HepG2 (cell line): ENCODE data around the gene RNFT2. TPM values are rescaled to one million over a fixed set of nuclear protein-coding genes. Genes with fewer than 3 reads are reported as not detected.

ENCODE experiments used
- CBX1 ChIP-seq: IDR thresholded peaks from one replicate; pipeline ENCODE4 v1.6.1; 2016; ENCODE audit warnings: antibody characterized with exemption, low read depth
- IKZF4 ChIP-seq: sonication (generic); formaldehyde crosslinking; IDR thresholded peaks from 2 replicates; pipeline ENCODE4 v1.5.1; 2020; ENCODE audit warnings: borderline replicate concordance, mild to moderate bottlenecking, low read depth, missing genetic modification reagents; ENCODE audit errors: not compliant biosample characterization
- MATR3 ChIP-seq: sonication (generic); formaldehyde crosslinking; IDR thresholded peaks from 2 replicates; pipeline ENCODE4 v1.4.0; 2020; ENCODE audit warnings: missing genetic modification reagents
- NAIF1 ChIP-seq: sonication (generic); formaldehyde crosslinking; IDR thresholded peaks from 2 replicates; pipeline ENCODE4 v1.5.0; 2020; ENCODE audit warnings: mild to moderate bottlenecking, missing genetic modification reagents, borderline replicate concordance
- NR2F6 ChIP-seq, 2 experiments: IDR thresholded peaks; 2 replicates each; pipeline ENCODE4 v1.6.1; 2016; ENCODE audit warnings: antibody characterized with exemption in 1 of 2, mild to moderate bottlenecking in 1 of 2
- PAF1 ChIP-seq: IDR thresholded peaks from 2 replicates; pipeline ENCODE4 v1.6.1; 2016; ENCODE audit warnings: missing genetic modification reagents, missing compliant biosample characterization
- SAFB2 ChIP-seq: sonication (generic); formaldehyde crosslinking; IDR thresholded peaks from 2 replicates; pipeline ENCODE4 v1.5.1; 2020; ENCODE audit warnings: missing genetic modification reagents, low read depth, mild to moderate bottlenecking, borderline replicate concordance
- WIZ ChIP-seq: sonication (generic); formaldehyde crosslinking; IDR thresholded peaks from 2 replicates; pipeline ENCODE4 v1.5.1; 2020; ENCODE audit warnings: mild to moderate bottlenecking, missing genetic modification reagents
- ZKSCAN8 ChIP-seq: IDR thresholded peaks from 2 replicates; pipeline ENCODE4 v1.6.1; 2016; ENCODE audit warnings: borderline replicate concordance, missing genetic modification reagents, missing compliant biosample characterization
- ZNF160 ChIP-seq: sonication (generic); formaldehyde crosslinking; IDR thresholded peaks from 2 replicates; pipeline ENCODE4 v1.8.0; 2022; ENCODE audit warnings: mild to moderate bottlenecking, inconsistent platforms, missing genetic modification reagents
- ZNF235 ChIP-seq: sonication (generic); formaldehyde crosslinking; IDR thresholded peaks from 2 replicates; pipeline ENCODE4 v1.8.1; 2023; ENCODE audit warnings: mild to moderate bottlenecking, missing genetic modification reagents, borderline replicate concordance
- ZNF274 ChIP-seq: sonication (generic); formaldehyde crosslinking; IDR thresholded peaks from 2 replicates; pipeline ENCODE4 v1.5.1; 2020; ENCODE audit warnings: mild to moderate bottlenecking, missing genetic modification reagents
- ZNF44 ChIP-seq: sonication (generic); formaldehyde crosslinking; IDR thresholded peaks from 2 replicates; pipeline ENCODE4 v1.5.1; 2020; ENCODE audit warnings: mild to moderate bottlenecking, missing genetic modification reagents
- ZNF501 ChIP-seq: sonication (generic); formaldehyde crosslinking; IDR thresholded peaks from 2 replicates; pipeline ENCODE4 v1.5.1; 2020; ENCODE audit warnings: mild to moderate bottlenecking, moderate library complexity, missing genetic modification reagents
- ZNF850 ChIP-seq: sonication (generic); formaldehyde crosslinking; conservative IDR thresholded peaks from 2 replicates; pipeline ENCODE4 v1.9.0; 2021; ENCODE audit warnings: mild to moderate bottlenecking, missing genetic modification reagents
- polyA plus RNA-seq, 8 experiments: library from polyadenylated mRNA; depleted of rRNA in 3 of 8; stranded (reverse) in 7 of 8; unstranded in 1 of 8; fragments of >200 nt; fragmentation: Illumina TruSeq in 4 of 8; extraction: Trizol in 4 of 8; gene quantifications; 2 replicates each; pipeline versions ENCODE4 v1.2.1 to v1.2.3, GENCODE V29; 2011 to 2016; ENCODE audit warnings: low read depth in 4 of 8, missing spikeins in 1 of 8, mixed read lengths in 1 of 8; ENCODE audit not compliant: insufficient read depth in 1 of 8
- total RNA-seq, 5 experiments: library from RNA; depleted of rRNA; stranded (reverse); fragments of >200 nt; fragmentation: Illumina TruSeq; extraction: Trizol; gene quantifications; 2 replicates each; pipeline ENCODE4 v1.2.3, GENCODE V29; 2016; ENCODE audit warnings: low read depth in 1 of 5
- TF ChIP-seq, protein P1 (sequence below): sonication (generic); formaldehyde crosslinking; conservative IDR thresholded peaks from 2 replicates; pipeline ENCODE4 v1.4.0; 2020; ENCODE audit warnings: mild to moderate bottlenecking, missing genetic modification reagents, moderate library complexity
- TF ChIP-seq, protein P2 (sequence below): sonication (generic); formaldehyde crosslinking; IDR thresholded peaks from 2 replicates; pipeline ENCODE4 v1.4.0; 2020; ENCODE audit warnings: missing genetic modification reagents, borderline replicate concordance
- TF ChIP-seq, protein P3 (sequence below): sonication (generic); formaldehyde crosslinking; IDR thresholded peaks from 2 replicates; pipeline ENCODE4 v1.5.0; 2020; ENCODE audit warnings: mild to moderate bottlenecking, low read depth, missing genetic modification reagents, borderline replicate concordance
- TF ChIP-seq, protein P4 (sequence below): sonication (generic); formaldehyde crosslinking; IDR thresholded peaks from 2 replicates; pipeline ENCODE4 v1.5.1; 2020; ENCODE audit warnings: missing genetic modification reagents, mild to moderate bottlenecking, borderline replicate concordance
- TF ChIP-seq, protein P5 (sequence below): sonication (generic); formaldehyde crosslinking; IDR thresholded peaks from 2 replicates; pipeline ENCODE4 v1.8.1; 2023; ENCODE audit warnings: mild to moderate bottlenecking, missing genetic modification reagents, borderline replicate concordance

RNFT2 gene
- total and polyA plus RNA-seq, 2 of the 13 experiments (the other 11 are each of a cell fraction or from before 2014, with no cell fraction given), result 3.3 to 8.3 TPM

DNA sequence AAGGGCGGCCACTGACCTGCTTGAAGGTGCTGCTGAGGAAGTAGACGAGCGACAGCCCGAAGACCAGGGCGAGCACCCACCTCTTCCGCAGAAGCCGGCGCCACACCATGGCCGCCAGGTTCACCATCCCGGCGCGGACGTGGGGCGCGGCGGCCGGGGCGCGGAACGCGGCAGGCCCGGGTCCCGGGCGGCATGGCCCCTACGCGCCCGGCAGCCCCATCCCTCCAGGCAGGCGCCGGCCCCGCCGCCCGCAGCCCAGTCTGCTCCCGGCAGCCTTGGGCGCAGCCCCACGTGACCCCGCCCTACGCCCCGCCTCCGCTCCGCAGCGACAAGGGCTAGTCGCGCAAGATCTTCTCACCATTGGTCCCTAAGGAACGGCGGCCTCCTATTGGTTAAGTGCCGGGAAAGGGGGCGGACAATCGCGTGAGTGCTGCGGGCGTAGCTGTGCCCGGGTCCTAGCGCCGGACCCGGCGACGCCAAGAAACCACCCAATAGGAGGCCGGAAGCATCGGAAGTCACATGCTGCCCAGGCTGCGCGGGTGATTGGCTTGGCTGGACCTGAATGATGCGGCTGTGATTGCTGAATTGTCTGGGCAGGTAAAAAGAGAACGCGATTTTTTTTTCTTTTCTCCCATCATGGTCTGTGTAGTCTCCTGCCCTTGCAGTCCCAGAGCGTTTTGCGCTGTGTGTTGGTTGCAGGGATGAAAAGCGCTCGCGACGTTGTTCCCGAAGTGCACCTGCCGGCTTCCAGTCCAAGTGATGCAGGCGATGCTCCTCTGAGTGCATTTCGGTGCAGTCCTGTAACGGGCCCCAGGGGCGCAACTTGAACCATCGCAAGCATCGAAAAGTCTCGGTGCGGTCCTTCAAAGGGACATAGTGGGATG lies at the start of gene RNFT2, which contains the start of gene SPRING1 (continued):
- TF ChIP-seq, protein P1, sequence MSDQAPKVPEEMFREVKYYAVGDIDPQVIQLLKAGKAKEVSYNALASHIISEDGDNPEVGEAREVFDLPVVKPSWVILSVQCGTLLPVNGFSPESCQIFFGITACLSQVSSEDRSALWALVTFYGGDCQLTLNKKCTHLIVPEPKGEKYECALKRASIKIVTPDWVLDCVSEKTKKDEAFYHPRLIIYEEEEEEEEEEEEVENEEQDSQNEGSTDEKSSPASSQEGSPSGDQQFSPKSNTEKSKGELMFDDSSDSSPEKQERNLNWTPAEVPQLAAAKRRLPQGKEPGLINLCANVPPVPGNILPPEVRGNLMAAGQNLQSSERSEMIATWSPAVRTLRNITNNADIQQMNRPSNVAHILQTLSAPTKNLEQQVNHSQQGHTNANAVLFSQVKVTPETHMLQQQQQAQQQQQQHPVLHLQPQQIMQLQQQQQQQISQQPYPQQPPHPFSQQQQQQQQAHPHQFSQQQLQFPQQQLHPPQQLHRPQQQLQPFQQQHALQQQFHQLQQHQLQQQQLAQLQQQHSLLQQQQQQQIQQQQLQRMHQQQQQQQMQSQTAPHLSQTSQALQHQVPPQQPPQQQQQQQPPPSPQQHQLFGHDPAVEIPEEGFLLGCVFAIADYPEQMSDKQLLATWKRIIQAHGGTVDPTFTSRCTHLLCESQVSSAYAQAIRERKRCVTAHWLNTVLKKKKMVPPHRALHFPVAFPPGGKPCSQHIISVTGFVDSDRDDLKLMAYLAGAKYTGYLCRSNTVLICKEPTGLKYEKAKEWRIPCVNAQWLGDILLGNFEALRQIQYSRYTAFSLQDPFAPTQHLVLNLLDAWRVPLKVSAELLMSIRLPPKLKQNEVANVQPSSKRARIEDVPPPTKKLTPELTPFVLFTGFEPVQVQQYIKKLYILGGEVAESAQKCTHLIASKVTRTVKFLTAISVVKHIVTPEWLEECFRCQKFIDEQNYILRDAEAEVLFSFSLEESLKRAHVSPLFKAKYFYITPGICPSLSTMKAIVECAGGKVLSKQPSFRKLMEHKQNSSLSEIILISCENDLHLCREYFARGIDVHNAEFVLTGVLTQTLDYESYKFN, result peak; percentile 58
- no peak for TF ChIP-seq ZNF274 (CRISPR knock-in tag)
- TF ChIP-seq IKZF4, result no peak
- peak; percentile 68; the same call in 1 of the 2 replicates for TF ChIP-seq ZNF501 (CRISPR knock-in tag)
- no peak for TF ChIP-seq ZNF44
- TF ChIP-seq MATR3 (CRISPR knock-in tag), result no peak
- TF ChIP-seq ZNF850, result no peak
- TF ChIP-seq, protein P2, sequence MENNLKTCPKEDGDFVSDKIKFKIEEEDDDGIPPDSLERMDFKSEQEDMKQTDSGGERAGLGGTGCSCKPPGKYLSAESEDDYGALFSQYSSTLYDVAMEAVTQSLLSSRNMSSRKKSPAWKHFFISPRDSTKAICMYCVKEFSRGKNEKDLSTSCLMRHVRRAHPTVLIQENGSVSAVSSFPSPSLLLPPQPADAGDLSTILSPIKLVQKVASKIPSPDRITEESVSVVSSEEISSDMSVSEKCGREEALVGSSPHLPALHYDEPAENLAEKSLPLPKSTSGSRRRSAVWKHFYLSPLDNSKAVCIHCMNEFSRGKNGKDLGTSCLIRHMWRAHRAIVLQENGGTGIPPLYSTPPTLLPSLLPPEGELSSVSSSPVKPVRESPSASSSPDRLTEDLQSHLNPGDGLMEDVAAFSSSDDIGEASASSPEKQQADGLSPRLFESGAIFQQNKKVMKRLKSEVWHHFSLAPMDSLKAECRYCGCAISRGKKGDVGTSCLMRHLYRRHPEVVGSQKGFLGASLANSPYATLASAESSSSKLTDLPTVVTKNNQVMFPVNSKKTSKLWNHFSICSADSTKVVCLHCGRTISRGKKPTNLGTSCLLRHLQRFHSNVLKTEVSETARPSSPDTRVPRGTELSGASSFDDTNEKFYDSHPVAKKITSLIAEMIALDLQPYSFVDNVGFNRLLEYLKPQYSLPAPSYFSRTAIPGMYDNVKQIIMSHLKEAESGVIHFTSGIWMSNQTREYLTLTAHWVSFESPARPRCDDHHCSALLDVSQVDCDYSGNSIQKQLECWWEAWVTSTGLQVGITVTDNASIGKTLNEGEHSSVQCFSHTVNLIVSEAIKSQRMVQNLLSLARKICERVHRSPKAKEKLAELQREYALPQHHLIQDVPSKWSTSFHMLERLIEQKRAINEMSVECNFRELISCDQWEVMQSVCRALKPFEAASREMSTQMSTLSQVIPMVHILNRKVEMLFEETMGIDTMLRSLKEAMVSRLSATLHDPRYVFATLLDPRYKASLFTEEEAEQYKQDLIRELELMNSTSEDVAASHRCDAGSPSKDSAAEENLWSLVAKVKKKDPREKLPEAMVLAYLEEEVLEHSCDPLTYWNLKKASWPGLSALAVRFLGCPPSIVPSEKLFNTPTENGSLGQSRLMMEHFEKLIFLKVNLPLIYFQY (CRISPR knock-in tag), result no peak
- TF ChIP-seq NAIF1 (CRISPR knock-in tag), result no peak
- TF ChIP-seq ZNF160, result peak; percentile 43; the same call in 1 of the 2 replicates
- no peak for TF ChIP-seq WIZ (CRISPR knock-in tag)
- TF ChIP-seq ZNF235 (CRISPR knock-in tag), result no peak
- TF ChIP-seq, protein P3, sequence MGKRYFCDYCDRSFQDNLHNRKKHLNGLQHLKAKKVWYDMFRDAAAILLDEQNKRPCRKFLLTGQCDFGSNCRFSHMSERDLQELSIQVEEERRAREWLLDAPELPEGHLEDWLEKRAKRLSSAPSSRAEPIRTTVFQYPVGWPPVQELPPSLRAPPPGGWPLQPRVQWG (CRISPR knock-in tag), result no peak
- TF ChIP-seq, protein P4, sequence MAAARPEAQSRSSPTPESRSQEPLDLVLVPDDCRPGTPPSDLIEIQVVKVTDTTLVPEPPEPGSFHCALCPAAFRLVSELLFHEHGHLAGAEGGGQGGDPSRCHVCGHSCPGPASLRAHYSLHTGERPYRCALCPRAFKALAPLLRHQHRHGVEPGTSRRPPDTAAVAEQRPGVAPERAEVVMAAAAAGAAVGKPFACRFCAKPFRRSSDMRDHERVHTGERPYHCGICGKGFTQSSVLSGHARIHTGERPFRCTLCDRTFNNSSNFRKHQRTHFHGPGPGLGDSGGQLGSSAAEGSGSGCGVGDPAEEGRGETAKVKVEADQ, result peak; percentile 95
- TF ChIP-seq, protein P5, sequence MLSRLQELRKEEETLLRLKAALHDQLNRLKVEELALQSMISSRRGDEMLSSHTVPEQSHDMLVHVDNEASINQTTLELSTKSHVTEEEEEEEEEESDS (CRISPR knock-in tag), result no peak
- TF ChIP-seq SAFB2 (CRISPR knock-in tag), result no peak
- no peak for TF ChIP-seq PAF1
- no peak for TF ChIP-seq NR2F6 (IDR thresholded peaks at IDR 0.05)
- no peak; the same call in 1 of the 2 replicates for TF ChIP-seq NR2F6 (CRISPR knock-in tag; IDR thresholded peaks at IDR 0.05)
- peak; percentile 47 for TF ChIP-seq CBX1
- no peak; the same call in 1 of the 2 replicates for TF ChIP-seq ZKSCAN8 (CRISPR knock-in tag)
